AG10803 (cell line): ENCODE results near the gene COLEC11.

Experiments
- DNase-seq: peaks from one replicate; pipeline ENCODE4 v3.0.0; 2010; ENCODE audit warnings: low read depth
- H3K4me3 ChIP-seq: 2 replicates; pipeline ENCODE4 v1.5.1; 2011; ENCODE audit warnings: mild to moderate bottlenecking, low read length, control low read depth
- CTCF ChIP-seq: conservative IDR thresholded peaks from 2 replicates; pipeline ENCODE4 v1.5.1; 2011; ENCODE audit warnings: mild to moderate bottlenecking, low read length, control low read depth, inconsistent platforms

COLEC11 gene

DNA sequence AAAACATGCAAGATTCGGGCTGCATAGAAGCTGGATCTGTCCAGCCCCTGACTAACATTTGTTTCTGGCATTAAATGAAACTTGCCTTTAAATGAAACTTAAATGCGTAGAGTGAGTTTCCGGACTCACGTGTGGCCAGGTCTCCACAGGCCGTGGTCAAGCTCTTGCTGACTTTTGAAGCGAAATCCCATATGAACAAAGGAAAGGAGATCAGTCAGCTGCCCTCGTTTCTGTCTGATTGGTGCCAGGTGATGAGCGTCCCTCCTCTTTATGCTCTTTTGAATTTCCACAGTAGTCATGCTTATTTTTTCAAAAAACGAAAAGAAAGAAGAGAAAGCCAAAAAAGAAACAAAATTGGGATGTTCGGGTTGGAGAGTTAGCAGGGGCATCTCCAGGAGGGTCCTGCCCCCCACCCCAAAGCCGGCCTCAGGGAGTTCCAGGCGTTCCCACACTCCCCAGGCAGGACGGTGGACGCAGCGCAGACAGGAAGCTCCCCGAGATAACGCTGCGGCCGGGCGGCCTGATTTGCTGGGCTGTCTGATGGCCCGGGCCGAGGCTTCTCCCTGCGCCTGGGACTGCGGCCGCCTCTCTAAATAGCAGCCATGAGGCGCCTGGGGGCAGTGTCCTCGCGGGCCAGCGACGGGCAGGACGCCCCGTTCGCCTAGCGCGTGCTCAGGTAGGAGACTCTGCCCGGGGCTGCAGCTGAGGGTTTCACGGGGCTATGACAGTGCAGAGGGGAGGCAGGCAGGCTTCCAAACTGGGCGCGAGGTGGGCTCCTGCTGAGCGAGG is at the start of gene COLEC11:
Gene COLEC11 (plus strand): TSS at position 620 of the 789 bp plus-strand sequence. CDS start 9,229 bp downstream, outside the sequence.
- peak; percentile 15 for TF ChIP-seq CTCF
- peak; percentile 22 for DNase-seq
- peak within 1 kb of the TSS; percentile 33 for H3K4me3 ChIP-seq

DNA sequence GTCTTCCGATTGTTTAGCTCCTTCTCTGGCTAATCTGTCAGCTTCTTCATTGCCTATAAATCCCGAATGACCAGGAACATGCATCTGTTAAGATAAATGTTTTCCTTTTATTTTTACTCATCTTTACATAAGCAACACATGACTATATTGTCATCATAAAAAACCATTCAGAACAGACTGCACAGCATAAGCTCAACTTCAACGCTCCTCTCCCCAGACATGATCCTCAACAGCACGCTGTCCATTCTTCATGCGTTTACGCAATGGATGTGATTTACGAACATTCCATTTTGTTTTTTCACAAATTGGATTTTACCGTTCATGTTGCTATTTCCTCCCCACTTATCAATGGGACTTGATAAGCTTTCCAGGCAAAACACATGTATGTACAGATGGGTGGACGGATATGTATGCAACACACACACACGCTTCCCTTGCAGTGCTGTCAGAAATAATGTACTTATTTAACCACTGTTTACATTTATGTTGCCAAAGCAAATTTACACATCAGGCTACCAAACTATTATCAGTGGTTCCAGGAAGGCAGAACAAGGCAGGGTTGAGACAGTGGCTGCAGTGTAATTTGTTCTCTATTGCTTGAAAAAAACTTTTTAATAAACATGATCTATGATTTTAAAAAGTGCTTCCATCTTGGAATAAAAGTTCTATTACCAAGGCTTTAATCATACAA is 49.0 kb upstream of the COLEC11 start:
- TF ChIP-seq CTCF, result no peak
- H3K4me3 ChIP-seq, result no peak overlapping the region
- no peak for DNase-seq

- TF ChIP-seq CTCF, result no peak
- DNase-seq, result no peak
- no peak overlapping the region for H3K4me3 ChIP-seq
Measured at GRCh38 chr2:3547915-3548314, 47.0 kb upstream of the COLEC11 start.

DNA sequence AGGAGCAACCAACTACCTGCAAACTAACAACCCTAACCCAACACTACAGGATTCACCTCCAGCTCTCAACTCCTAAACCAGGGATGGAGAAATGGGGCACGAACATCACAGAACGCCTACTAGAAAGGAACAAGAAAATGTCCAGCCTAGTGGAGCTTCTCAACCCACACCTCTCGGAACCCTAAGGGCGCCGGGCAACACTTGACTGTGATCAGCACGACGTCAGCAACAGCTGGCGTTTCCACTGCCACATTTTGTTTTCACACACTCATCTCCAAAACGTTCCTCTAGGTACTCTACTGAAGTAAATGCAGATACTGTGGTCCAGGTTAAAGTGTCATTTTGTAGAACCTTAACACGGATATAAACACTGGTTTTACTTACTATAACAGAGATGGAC is 41.0 kb upstream of the COLEC11 start:
- no peak for TF ChIP-seq CTCF
- DNase-seq, result no peak
- H3K4me3 ChIP-seq, result no peak overlapping the region

DNA sequence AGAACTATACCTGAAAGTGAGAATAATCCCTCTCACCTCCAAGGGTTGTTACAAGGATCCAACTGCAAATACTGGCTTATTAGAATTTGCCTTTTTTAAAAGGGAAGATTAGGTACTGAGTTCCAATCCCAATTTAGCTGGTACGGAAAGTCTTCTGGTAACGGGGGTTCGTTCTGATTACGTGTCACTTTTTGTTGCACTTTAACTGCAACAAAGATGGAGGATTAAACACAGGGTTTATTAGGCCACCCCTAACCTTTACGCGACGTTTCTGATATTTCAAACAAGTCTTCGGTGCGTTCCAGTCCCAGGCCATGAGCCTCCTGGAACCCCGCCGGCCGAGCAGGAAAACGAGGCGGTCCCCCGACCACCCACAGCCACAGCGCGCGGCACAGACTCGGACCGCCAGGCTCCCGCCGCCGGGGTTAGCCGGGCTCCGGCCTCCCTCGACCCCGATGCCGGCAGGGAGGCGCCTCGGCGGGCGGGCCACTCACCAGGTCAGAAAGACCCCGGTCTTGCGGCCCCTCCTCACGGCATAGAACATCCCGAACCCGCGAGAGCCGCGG is 37.2 kb upstream of the COLEC11 start:
- no peak for TF ChIP-seq CTCF
- H3K4me3 ChIP-seq, result peak overlapping the region; percentile 88
- DNase-seq, result no peak

DNA sequence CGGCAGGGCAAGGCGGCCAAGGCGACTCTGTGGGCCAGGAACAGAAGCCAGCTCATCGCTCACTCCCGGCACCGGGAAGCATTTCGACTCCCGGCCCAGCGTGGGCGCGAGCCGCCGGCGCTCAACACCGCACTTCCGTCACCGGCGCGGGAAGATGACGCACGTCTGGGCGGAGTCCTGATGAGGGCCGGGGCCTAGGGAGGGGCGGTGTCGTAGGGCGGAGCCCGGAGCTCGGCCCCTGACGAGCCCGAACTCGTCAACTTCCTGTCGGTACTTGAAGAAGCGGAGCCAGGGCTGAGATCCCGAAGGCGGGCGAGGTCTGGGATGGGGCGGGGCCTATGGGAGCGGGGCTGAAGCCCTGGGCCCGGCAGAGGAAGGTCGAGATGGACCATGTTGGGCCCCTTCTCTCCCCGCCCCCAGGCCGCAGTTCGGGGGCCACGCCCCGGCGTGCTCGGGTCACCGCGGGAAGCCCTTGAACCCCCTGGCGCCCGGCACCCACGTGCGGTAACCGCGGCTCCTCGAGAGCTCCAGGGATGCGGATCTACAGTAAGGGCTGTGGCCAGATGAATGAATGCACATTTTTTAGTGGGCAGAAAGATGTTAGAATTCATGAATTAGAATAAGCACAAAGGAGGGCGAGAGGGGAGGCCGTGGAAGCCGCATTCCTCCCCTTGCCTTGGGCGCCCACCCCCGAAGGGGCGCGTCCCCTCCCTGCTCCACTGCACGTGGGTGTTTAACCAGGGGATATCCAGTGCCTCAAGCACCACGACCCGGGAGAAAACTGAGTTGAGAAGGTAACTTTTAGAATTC is 36.5 kb upstream of the COLEC11 start, which contains the start of gene RNASEH1:
Gene RNASEH1 (minus strand): TSS at position 129 of the 810 bp plus-strand sequence. CDS start 73 bp downstream, at position 56.
- no peak for TF ChIP-seq CTCF
- peak; percentile 99 for DNase-seq
- peak within 1 kb of the TSS; percentile 88 for H3K4me3 ChIP-seq
